ENCODE data around the gene COX6B2.

DNA sequence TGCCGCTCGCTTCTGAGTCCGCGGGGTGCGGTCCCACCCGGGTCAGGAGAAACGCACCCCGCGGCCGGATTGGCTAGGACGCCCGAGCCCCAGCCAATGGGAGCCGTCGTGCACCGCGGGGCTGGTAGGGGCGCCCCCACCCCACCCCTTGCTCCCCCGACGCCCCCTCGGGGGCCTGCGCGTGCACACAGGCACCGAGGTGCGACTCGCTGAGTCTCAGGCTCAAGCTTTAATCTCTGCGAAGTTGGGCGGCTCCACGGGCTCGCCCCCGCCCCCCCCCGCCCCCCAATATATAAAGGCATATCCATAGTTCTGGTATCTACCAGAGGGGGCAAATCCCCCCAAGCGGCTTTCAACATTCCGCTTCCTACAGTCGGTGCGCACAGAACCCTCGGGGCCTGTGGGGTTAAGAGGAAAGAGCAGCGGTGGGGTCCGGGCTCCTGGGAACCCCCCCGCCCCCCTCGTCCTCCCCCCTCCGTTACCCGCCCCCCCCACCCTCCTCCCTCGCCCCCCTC lies at the start of gene COX6B2:
- TF ChIP-seq CTCF (conservative IDR thresholded peaks at IDR 0.05; ENCODE audit: low read length) (no peak), EZH2phosphoT487 (IDR thresholded peaks at IDR 0.05; ENCODE audit: borderline replicate concordance, low read depth, low read length) (no peak)

All from OCI-LY7 (cell line).